NB4 (cell line): ENCODE results near the gene AMBP.

Experiments used
- DNase-seq: peaks from one replicate; pipeline ENCODE4 v3.0.0; 2010; ENCODE audit warnings: low read depth
- H3K4me3 ChIP-seq: one replicate; pipeline ENCODE4 v1.5.1; 2011; ENCODE audit warnings: mild to moderate bottlenecking, low read depth, low read length, moderate library complexity
- MYC ChIP-seq: IDR thresholded peaks from 2 replicates; pipeline ENCODE4 v1.6.1; 2011; ENCODE audit warnings: low read depth, low read length
- POLR2A ChIP-seq: IDR thresholded peaks from 2 replicates; pipeline ENCODE4 v1.6.1; 2011; ENCODE audit warnings: mild to moderate bottlenecking; ENCODE audit not compliant: insufficient read length; ENCODE audit errors: extremely low read depth
- TF ChIP-seq, protein P1 (sequence below): IDR thresholded peaks from 2 replicates; pipeline ENCODE4 v1.6.1; 2011; ENCODE audit warnings: low read depth, low read length
- TF ChIP-seq, protein P2 (sequence below): IDR thresholded peaks from one replicate; pipeline ENCODE4 v1.5.1; 2012; ENCODE audit warnings: low read depth, low read length

The AMBP gene

DNA sequence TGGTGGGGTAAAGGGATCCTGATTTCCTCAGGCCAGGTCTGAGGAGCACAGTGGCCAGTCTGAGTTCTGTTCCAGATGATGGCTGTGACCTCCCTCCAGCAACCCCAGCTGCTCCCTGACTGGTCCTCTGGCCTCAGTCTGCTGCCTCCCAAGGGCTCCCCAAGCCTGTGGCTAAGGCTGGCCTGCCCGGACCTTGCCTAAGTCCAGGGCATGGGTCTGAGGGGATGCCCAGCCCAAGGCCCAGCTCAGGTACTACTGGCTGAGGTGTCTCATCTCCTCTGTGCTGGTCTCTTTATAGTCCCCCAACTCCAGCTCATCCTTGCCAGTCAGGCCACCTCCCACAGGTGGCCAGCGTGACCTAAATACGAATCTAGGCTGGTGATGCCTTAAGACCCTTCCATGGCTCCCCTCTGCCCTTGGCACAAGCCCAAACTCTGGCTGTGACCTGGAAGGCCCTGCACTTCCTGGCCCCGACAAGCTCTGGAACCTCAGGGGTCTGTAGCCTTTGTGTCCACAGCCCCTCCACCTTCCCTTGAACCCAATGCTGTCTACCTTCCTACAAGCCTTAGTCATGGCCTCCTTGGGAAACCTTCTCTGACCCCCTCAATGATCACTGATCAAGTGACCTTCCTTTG is 11.2 kb upstream of the AMBP start:
- DNase-seq: no peak
- no peak for TF ChIP-seq MYC
- no peak for TF ChIP-seq POLR2A
- TF ChIP-seq, protein P1, sequence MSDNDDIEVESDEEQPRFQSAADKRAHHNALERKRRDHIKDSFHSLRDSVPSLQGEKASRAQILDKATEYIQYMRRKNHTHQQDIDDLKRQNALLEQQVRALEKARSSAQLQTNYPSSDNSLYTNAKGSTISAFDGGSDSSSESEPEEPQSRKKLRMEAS: no peak
- TF ChIP-seq, protein P2, sequence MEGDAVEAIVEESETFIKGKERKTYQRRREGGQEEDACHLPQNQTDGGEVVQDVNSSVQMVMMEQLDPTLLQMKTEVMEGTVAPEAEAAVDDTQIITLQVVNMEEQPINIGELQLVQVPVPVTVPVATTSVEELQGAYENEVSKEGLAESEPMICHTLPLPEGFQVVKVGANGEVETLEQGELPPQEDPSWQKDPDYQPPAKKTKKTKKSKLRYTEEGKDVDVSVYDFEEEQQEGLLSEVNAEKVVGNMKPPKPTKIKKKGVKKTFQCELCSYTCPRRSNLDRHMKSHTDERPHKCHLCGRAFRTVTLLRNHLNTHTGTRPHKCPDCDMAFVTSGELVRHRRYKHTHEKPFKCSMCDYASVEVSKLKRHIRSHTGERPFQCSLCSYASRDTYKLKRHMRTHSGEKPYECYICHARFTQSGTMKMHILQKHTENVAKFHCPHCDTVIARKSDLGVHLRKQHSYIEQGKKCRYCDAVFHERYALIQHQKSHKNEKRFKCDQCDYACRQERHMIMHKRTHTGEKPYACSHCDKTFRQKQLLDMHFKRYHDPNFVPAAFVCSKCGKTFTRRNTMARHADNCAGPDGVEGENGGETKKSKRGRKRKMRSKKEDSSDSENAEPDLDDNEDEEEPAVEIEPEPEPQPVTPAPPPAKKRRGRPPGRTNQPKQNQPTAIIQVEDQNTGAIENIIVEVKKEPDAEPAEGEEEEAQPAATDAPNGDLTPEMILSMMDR: no peak
- no peak overlapping the region for H3K4me3 ChIP-seq

DNA sequence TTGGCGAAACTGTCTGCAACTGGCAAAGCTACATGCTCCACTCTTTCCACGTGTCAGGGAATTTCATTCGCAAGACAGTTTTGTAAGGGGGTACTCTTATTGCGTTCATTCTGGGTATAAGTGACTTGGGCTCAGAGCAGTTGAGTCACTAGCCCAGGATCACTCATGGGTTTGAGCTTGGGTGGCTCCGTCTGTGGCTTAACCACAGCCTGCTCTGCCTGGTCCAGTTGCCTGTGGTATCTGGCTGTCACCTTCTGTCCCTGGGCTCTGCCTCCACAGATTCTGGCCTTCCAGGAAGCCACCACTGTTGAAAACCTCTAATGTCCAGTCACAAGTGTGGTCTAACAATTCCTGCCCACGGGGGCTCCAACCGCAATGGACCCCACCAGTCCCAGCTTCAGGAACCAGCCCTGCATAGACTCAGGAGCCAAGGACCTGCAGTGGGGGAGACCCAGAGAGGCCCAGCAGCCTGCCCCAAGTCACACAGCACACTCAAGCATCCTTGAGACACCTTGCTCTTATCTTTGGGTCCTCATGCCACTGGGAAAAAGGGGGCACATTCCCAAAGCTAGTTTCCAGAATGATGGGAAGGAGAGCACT is 10.6 kb upstream of the AMBP start:
- TF ChIP-seq POLR2A (no peak), MYC (no peak)
- TF ChIP-seq, protein P2: no peak
- TF ChIP-seq, protein P1: no peak

DNA sequence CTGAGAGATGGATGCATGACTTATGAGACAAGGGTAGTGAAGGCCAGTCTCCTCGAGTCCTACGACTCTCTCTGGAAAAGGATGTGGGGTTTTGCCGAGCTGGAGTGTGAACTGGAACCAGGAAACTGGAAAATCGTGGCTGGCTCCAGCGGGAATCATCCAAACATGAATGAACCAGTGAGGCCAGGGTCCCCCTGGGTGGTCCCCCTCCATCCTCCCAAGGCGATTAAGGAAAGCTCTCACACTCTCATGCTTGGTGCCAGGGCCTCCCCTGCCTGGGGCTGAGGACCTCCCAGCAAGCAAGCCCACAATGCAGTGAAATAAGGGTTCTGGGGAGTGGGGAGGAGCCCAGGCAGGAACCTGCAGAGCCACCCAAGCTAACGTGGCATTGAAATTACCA is 9.6 kb upstream of the AMBP start:
- TF ChIP-seq, protein P2: no peak
- H3K4me3 ChIP-seq: no peak overlapping the region
- DNase-seq: no peak

More for the DNA sequence above, 10.6 kb upstream of the AMBP start:
- no peak overlapping the region for H3K4me3 ChIP-seq
- no peak for DNase-seq

DNA sequence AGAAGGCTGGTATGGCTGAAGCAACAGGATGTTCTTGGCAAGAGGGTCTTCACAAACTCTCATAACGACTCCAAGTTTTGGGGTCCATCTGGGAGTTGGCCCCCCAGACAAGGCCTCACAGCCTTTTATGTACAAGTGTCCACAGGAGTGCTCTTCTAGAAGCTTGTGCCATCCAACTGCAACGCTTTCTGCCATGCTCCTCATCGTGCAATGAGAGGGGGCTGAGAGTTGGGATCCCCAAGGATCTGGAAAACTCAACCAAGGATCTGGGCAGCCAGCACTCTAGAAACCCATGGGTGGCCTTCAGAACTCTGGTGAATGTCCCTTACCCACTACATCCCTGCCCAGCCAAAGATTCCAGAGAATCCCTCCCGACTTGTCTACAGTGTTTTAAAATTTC is 8.5 kb upstream of the AMBP start:
- DNase-seq: no peak
- no peak for TF ChIP-seq MYC
- TF ChIP-seq, protein P1: no peak
- TF ChIP-seq POLR2A: no peak
- TF ChIP-seq, protein P2: no peak
- no peak overlapping the region for H3K4me3 ChIP-seq

DNA sequence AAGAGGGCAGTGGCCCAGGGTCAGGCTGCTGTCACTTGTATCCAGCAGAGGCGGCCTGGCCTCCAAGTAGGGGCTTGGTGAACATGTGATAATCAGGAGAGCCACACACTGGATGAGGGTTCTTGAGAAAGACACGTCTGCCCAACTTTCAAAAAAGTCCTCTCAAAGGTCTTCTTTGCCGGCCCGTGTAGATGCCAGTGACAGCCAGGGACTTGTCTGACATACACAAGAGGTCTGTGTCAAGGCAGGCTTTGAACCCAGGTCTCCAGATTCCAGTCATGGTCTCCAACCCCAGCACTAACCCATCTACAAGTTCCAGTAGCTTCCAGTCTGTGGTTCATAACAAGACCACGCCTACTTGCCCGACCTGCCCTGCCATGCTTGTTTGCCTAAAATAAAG is 7.9 kb upstream of the AMBP start:
- H3K4me3 ChIP-seq: no peak overlapping the region
- no peak for DNase-seq
- TF ChIP-seq, protein P2: no peak
- TF ChIP-seq POLR2A: no peak
- no peak for TF ChIP-seq MYC
- TF ChIP-seq, protein P1: no peak

DNA sequence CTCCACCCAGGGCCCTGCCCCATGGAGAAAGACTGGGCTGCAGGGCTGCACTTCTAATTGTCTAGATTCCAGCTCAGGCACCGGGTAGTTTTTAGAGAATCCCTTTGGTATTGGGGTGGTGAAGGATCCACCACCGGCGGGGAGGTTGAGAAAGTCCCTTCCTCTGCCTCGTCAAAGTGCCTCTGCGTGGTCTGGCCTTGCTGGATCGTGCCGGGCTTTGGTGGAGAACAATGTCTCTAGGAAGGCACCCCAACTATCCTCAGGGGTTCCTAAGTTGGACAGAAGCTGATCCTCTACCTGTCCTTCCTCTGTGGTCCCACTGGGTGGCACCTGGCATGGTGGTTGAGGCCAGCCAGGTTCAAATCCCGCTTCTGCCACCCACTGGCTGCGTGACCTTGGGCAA is 7.3 kb upstream of the AMBP start:
- H3K4me3 ChIP-seq: no peak overlapping the region
- TF ChIP-seq, protein P1: no peak
- no peak for TF ChIP-seq MYC
- TF ChIP-seq POLR2A: no peak
- TF ChIP-seq, protein P2: no peak
- no peak for DNase-seq
